CD14-positive monocyte (primary cell): Measurements from ENCODE around the gene ZNF57. TPM values are rescaled to one million over a fixed set of nuclear protein-coding genes. Genes with fewer than 3 reads are reported as not detected.
A peak's percentile ranks its signal among the peaks of the same experiment; 100 is the strongest.

ENCODE experiments used
- DNase-seq, 3 donors: peaks; one replicate each; pipeline ENCODE4 v3.0.0-alpha.2; 2011 to 2022
- H2AFZ ChIP-seq: 2 replicates; pipeline ENCODE4 v1.6.0; 2012; ENCODE audit warnings: mild to moderate bottlenecking, low read depth, low read length, inconsistent platforms; ENCODE audit not compliant: insufficient read depth, poor library complexity, severe bottlenecking
- H3K27ac ChIP-seq, 2 donors: 1 replicate in 1 of 2; 2 replicates in 1 of 2; pipeline ENCODE4 v1.5.1; 2012 to 2013; ENCODE audit warnings: low read length in 2 of 2, control low read depth in 1 of 2, inconsistent platforms in 1 of 2, low read depth in 1 of 2, mild to moderate bottlenecking in 1 of 2
- H3K27me3 ChIP-seq, 2 donors: one replicate each; pipeline versions ENCODE4 v1.6.0 to v1.6.1; 2011 to 2013; ENCODE audit warnings: low read length in 2 of 2; ENCODE audit not compliant: control insufficient read depth in 2 of 2, insufficient read depth in 2 of 2
- H3K36me3 ChIP-seq, 2 donors: replicated peaks in 1 of 2; 1 replicate in 1 of 2; 2 replicates in 1 of 2; pipeline versions ENCODE4 v1.5.1 to v1.6.1; 2012 to 2013; ENCODE audit warnings: low read length in 2 of 2, control low read depth in 1 of 2, inconsistent platforms in 1 of 2, mild to moderate bottlenecking in 1 of 2; ENCODE audit not compliant: insufficient read depth in 2 of 2, control insufficient read depth in 1 of 2
- H3K4me1 ChIP-seq, 2 donors: 1 replicate in 1 of 2; 2 replicates in 1 of 2; pipeline versions ENCODE4 v1.5.1 to v1.6.1; 2012 to 2013; ENCODE audit warnings: low read length in 2 of 2, control low read depth in 1 of 2, inconsistent platforms in 1 of 2, mild to moderate bottlenecking in 1 of 2, moderate library complexity in 1 of 2; ENCODE audit not compliant: insufficient read depth in 2 of 2, control insufficient read depth in 1 of 2
- H3K4me2 ChIP-seq: replicated peaks from 2 replicates; pipeline ENCODE3; 2012; ENCODE audit warnings: low read length, moderate library complexity, mild to moderate bottlenecking; ENCODE audit not compliant: poor library complexity, severe bottlenecking; ENCODE audit errors: extremely low read depth
- H3K4me3 ChIP-seq, 3 experiments: fragments of 200-600 bp in 1 of 3; sonication (generic) in 1 of 3; replicated peaks in 1 of 3; 1 replicate in 2 of 3; 2 replicates in 1 of 3; pipeline ENCODE4 v1.5.1; 2011 to 2013; ENCODE audit warnings: low read length in 3 of 3, mild to moderate bottlenecking in 3 of 3, control low read depth in 2 of 3, low read depth in 2 of 3, inconsistent platforms in 1 of 3, moderate library complexity in 1 of 3
- H3K79me2 ChIP-seq: 2 replicates; pipeline ENCODE4 v1.6.0; 2012; ENCODE audit warnings: mild to moderate bottlenecking, control low read depth, inconsistent platforms, low read length, moderate library complexity; ENCODE audit not compliant: insufficient read depth
- H3K9ac ChIP-seq: 2 replicates; pipeline ENCODE4 v1.6.0; 2017; ENCODE audit warnings: low read length, mild to moderate bottlenecking; ENCODE audit not compliant: insufficient read depth, poor library complexity, severe bottlenecking
- H3K9me3 ChIP-seq, 2 donors: replicated peaks in 1 of 2; 1 replicate in 1 of 2; 2 replicates in 1 of 2; pipeline versions ENCODE4 v1.5.1 to v1.6.1; 2012 to 2013; ENCODE audit warnings: low read length in 2 of 2, control low read depth in 1 of 2; ENCODE audit not compliant: control insufficient read depth in 1 of 2, insufficient read depth in 1 of 2
- H4K20me1 ChIP-seq: 2 replicates; pipeline ENCODE4 v1.6.0; 2012; ENCODE audit warnings: mild to moderate bottlenecking, low read length, control low read depth, moderate library complexity; ENCODE audit not compliant: insufficient read depth
- H3K27ac Mint-ChIP-seq, 7 donors: one replicate each; pipeline ENCODE4 v1.8.0; 2020; ENCODE audit warnings: mild to moderate bottlenecking in 7 of 7, mixed read lengths in 7 of 7, moderate library complexity in 6 of 7, inconsistent platforms in 2 of 7
- H3K27me3 Mint-ChIP-seq, 3 donors: one replicate each; pipeline ENCODE4 v1.8.0; 2021 to 2022; ENCODE audit warnings: low read depth in 3 of 3, mild to moderate bottlenecking in 3 of 3, mixed read lengths in 3 of 3, moderate library complexity in 3 of 3, inconsistent platforms in 1 of 3
- H3K36me3 Mint-ChIP-seq, 2 donors: one replicate each; pipeline ENCODE4 v1.8.0; 2020; ENCODE audit warnings: mixed read lengths in 2 of 2, inconsistent platforms in 1 of 2, mild to moderate bottlenecking in 1 of 2
- H3K4me1 Mint-ChIP-seq: one replicate; pipeline ENCODE4 v1.8.0; 2020; ENCODE audit warnings: mild to moderate bottlenecking, mixed read lengths
- H3K4me3 Mint-ChIP-seq, 2 donors: one replicate each; pipeline ENCODE4 v1.8.0; 2020; ENCODE audit warnings: mild to moderate bottlenecking in 2 of 2, mixed read lengths in 2 of 2, moderate library complexity in 1 of 2
- H3K9me3 Mint-ChIP-seq, 7 donors: one replicate each; pipeline ENCODE4 v1.8.0; 2020 to 2022; ENCODE audit warnings: mixed read lengths in 7 of 7, mild to moderate bottlenecking in 6 of 7, moderate library complexity in 6 of 7, inconsistent platforms in 2 of 7
- CTCF ChIP-seq: fragments of 200-600 bp; IDR thresholded peaks from one replicate; pipeline ENCODE4 v1.8.0; 2022; ENCODE audit warnings: antibody characterized with exemption, mild to moderate bottlenecking
- WGBS: methylation state at CpG from one replicate; pipeline ENCODE4 v1.1.5; 2013; ENCODE audit warnings: missing lambda C conversion rate; ENCODE audit not compliant: insufficient coverage; 5-methylcytosine and 5-hydroxymethylcytosine counted together
- intact Hi-C, 2 donors: fragments of 100-400 bp; cut with micrococcal nuclease; formaldehyde crosslinking; loops; one replicate each; pipeline versions ENCODE4 v1.15.0 to v1.15.1; 2023
- polyA plus RNA-seq, 3 donors: library from polyadenylated mRNA; depleted of rRNA in 1 of 3; unstranded in 2 of 3; stranded (reverse) in 1 of 3; fragments of 300-500 nt in 2 of 3; fragments of >200 nt in 1 of 3; fragmentation: Illumina TruSeq in 2 of 3; gene quantifications; 1 replicate in 2 of 3; 2 replicates in 1 of 3; pipeline ENCODE4 v1.2.3, GENCODE V29; 2012 to 2021

The ZNF57 gene
- polyA plus RNA-seq, 3 donors, result 1.4 to 2.1 (median 1.9) TPM

DNA sequence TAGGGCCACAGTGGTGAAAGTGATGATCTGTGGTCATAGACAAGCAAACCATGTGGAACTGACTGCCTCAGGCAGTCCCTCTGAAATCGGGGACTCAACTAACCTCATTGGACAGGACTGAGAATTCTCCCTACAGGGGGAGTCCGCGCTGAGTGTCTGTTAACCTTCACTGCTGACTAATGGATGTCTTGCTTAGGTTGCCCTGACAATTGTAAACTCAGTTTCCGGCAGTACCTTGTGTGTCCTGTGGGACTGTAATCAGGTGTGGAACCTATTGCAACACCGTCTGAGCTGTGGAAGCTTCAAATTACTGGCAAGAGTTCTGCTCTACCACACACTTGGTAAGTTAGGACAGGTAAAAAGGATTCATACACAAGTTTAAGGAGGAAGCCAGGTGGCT, 22.3 kb downstream of the ZNF57 start:
- no peak for DNase-seq
- Histone ChIP-seq H3K9me3 (peaks cover 13 to 43% of the 10 kb centered on the region in 2 donors), H3K27ac (no peak overlapping the region), H3K4me2 (no peak overlapping the region), H2AFZ (no peak overlapping the region), H3K27me3 (no peaks in the 10 kb centered on the region), H3K4me3 (no peak overlapping the region), H3K9ac (no peak overlapping the region), H3K36me3 (peaks cover 4 to 12% of the 10 kb centered on the region in 2 donors), H4K20me1 (no peaks in the 10 kb centered on the region), H3K4me1 (no peaks in the 10 kb centered on the region), H3K79me2 (no peaks in the 10 kb centered on the region)
- intact Hi-C loops, result no loop called here
- Mint-ChIP-seq H3K9me3 (peaks cover 20 to 59% (median 39%) of the 10 kb centered on the region in 7 donors), H3K4me3 (no peak overlapping the region), H3K27me3 (no peaks in the 10 kb centered on the region), H3K4me1 (no peaks in the 10 kb centered on the region), H3K27ac (no peak overlapping the region), H3K36me3 (peaks cover 10 to 23% of the 10 kb centered on the region in 2 donors)
- no peak for TF ChIP-seq CTCF
- 100% methylated on average over 1 of the region's 5 CpGs for WGBS

DNA sequence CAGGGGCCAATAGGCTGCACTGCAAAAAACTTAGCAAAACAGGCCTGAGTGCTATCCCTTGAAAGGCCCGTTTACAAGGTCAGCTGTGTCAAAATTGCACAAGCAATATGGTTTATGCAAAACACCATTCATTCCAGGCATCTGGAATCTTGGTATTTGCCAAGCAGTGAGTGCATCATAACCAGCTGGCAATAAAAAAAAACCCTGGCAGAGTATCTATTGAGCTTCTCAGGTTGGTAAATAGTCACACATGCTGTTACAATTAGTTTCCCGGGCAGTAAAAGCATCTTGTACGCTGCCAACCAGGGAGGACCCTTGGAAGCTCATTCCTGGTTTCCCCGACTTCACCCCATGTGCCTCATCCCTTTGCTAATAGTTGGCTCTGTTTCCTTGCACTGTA, 22.8 kb downstream of the ZNF57 start:
- Histone ChIP-seq H3K4me1 (no peaks in the 10 kb centered on the region), H3K36me3 (peaks cover 0 to 7% of the 10 kb centered on the region in 2 donors), H2AFZ (no peak overlapping the region), H3K9me3 (peaks cover 7 to 39% of the 10 kb centered on the region in 2 donors), H3K27me3 (no peaks in the 10 kb centered on the region), H3K9ac (no peak overlapping the region), H3K27ac (no peak overlapping the region), H3K4me2 (no peak overlapping the region), H3K79me2 (no peaks in the 10 kb centered on the region), H4K20me1 (no peaks in the 10 kb centered on the region), H3K4me3 (no peak overlapping the region)
- Mint-ChIP-seq H3K27ac (peak overlapping the region in 1 of 7 donors; percentile 54), H3K4me3 (no peak overlapping the region), H3K9me3 (peaks cover 17 to 53% (median 34%) of the 10 kb centered on the region in 7 donors), H3K4me1 (no peaks in the 10 kb centered on the region), H3K27me3 (no peaks in the 10 kb centered on the region), H3K36me3 (peaks cover 6 to 19% of the 10 kb centered on the region in 2 donors)
- intact Hi-C loops, result no loop called here
- WGBS, result 96% methylated on average over 4 of the region's 4 CpGs
- DNase-seq, result no peak
- TF ChIP-seq CTCF, result no peak
